Measurements from ENCODE around the gene SETBP1. TPM values are rescaled to one million over a fixed set of nuclear protein-coding genes. Genes with fewer than 3 reads are reported as not detected.

Gene SETBP1
- total and polyA plus RNA-seq, 2 of the 13 experiments (the other 11 are each of a cell fraction or from before 2014, with no cell fraction given): 0.18 to 0.65 TPM

- Histone ChIP-seq H3K36me3 (replicated peaks in 1 of 2; ENCODE audit: control insufficient read depth in 1 of 2, insufficient read depth in 2 of 2, low read length in 2 of 2) (no peaks in the 10 kb centered on the region), H3K27ac (ENCODE audit: extremely low read length, insufficient read depth, low read length) (no peak overlapping the region), H3K9me3 (ENCODE audit: low read length) (no peaks in the 10 kb centered on the region), H3K79me2 (ENCODE audit: insufficient read depth, low read length) (no peaks in the 10 kb centered on the region), H3K27me3 (ENCODE audit: control insufficient read depth in 1 of 2, insufficient read depth in 2 of 2, low read length in 2 of 2) (no peaks in the 10 kb centered on the region), H4K20me1 (ENCODE audit: insufficient read depth, low read length) (no peaks in the 10 kb centered on the region), H3K4me1 (ENCODE audit: insufficient read depth, low read length) (no peaks in the 10 kb centered on the region), H2AFZ (ENCODE audit: low read length) (no peak overlapping the region), H3K9ac (ENCODE audit: insufficient read depth, low read depth, low read length) (no peak overlapping the region), H3K4me2 (ENCODE audit: low read depth, low read length) (no peak overlapping the region), H3K4me3 (replicated peaks in 1 of 3; ENCODE audit: insufficient read depth in 1 of 3, low read depth in 2 of 3, low read length in 3 of 3) (no peak overlapping the region)
- DNase-seq (ENCODE audit: low spot score) (no peak), FAIRE-seq (no peak), ATAC-seq (no peak)
- intact Hi-C loops (cut with micrococcal nuclease; ENCODE audit: unreplicated experiment) (no loop called here), in situ Hi-C loops (cut with HindIII; ENCODE audit: extremely low pct_ligation_motif_present, low pct_unique_long_range_greater_than_20kb) (no loop called here)
- BruUV-seq (replicated peaks): no TSS peak
- WGBS (ENCODE audit: low lambda C conversion rate): 46% methylated on average over 8 of the region's 8 CpGs
- TF ChIP-seq ZNF670 (CRISPR knock-in tag; IDR thresholded peaks at IDR 0.05; ENCODE audit: borderline replicate concordance): no peak
- no peak for TF ChIP-seq MBD4 (IDR thresholded peaks at IDR 0.05; ENCODE audit: borderline replicate concordance, low read length)
- TF ChIP-seq RBM22 (optimal IDR thresholded peaks at IDR 0.05; ENCODE audit: low read length): no peak
- TF ChIP-seq ZNF350 (CRISPR knock-in tag; IDR thresholded peaks at IDR 0.05; ENCODE audit: borderline replicate concordance, low read depth): no peak
- no peak for TF ChIP-seq RELA (CRISPR knock-in tag; IDR thresholded peaks at IDR 0.05)
- no peak for TF ChIP-seq HNRNPLL (IDR thresholded peaks at IDR 0.05; ENCODE audit: low read depth, low read length, poor library complexity, severe bottlenecking)
- no peak for TF ChIP-seq PHF21A (CRISPR knock-in tag; IDR thresholded peaks at IDR 0.05)
- CTCF ChIA-PET (ENCODE audit: low intra/inter-chr PET ratio, low total read pairs): no interaction called here
- POLR2A ChIA-PET: no interaction called here
Measured at GRCh38 chr18:45083226-45083855, 402.7 kb downstream of the SETBP1 start.

GRCh38 chr18:45084206-45084605 lies 403.5 kb downstream of the SETBP1 start:
- no TSS peak for BruUV-seq (replicated peaks)
- TF ChIP-seq TIGD3 (CRISPR knock-in tag; IDR thresholded peaks at IDR 0.05; ENCODE audit: borderline replicate concordance) (no peak), MED13 (CRISPR knock-in tag; IDR thresholded peaks at IDR 0.05) (no peak), JUN (CRISPR knock-in tag; IDR thresholded peaks at IDR 0.05) (no peak), FOXO1 (CRISPR knock-in tag; IDR thresholded peaks at IDR 0.05) (no peak), TAF1 (CRISPR knock-in tag; IDR thresholded peaks at IDR 0.05) (no peak), GFI1 (CRISPR knock-in tag; IDR thresholded peaks at IDR 0.05; ENCODE audit: borderline replicate concordance) (no peak), USF2 (IDR thresholded peaks at IDR 0.05; ENCODE audit: low read depth, low read length) (no peak), USF2 (CRISPR knock-in tag; IDR thresholded peaks at IDR 0.05; ENCODE audit: borderline replicate concordance) (no peak), HMG20B (CRISPR knock-in tag; conservative IDR thresholded peaks at IDR 0.05) (no peak), FOXJ3 (CRISPR knock-in tag; IDR thresholded peaks at IDR 0.05; ENCODE audit: borderline replicate concordance) (no peak), PITX1 (CRISPR knock-in tag; IDR thresholded peaks at IDR 0.05) (no peak)

More at GRCh38 chr18:45084206-45084605, 403.5 kb downstream of the SETBP1 start:
- intact Hi-C loops (cut with micrococcal nuclease; ENCODE audit: unreplicated experiment): no loop called here
- DNase-seq (ENCODE audit: low spot score) (no peak), ATAC-seq (no peak), FAIRE-seq (no peak)
- Histone ChIP-seq H3K79me2 (ENCODE audit: insufficient read depth, low read length) (no peaks in the 10 kb centered on the region), H3K27ac (ENCODE audit: extremely low read length, insufficient read depth, low read length) (no peak overlapping the region), H3K27me3 (ENCODE audit: control insufficient read depth in 1 of 2, insufficient read depth in 2 of 2, low read length in 2 of 2) (no peaks in the 10 kb centered on the region), H3K4me2 (ENCODE audit: low read depth, low read length) (no peak overlapping the region), H2AFZ (ENCODE audit: low read length) (no peak overlapping the region), H3K9ac (ENCODE audit: insufficient read depth, low read depth, low read length) (no peak overlapping the region), H4K20me1 (ENCODE audit: insufficient read depth, low read length) (no peaks in the 10 kb centered on the region), H3K36me3 (replicated peaks in 1 of 2; ENCODE audit: control insufficient read depth in 1 of 2, insufficient read depth in 2 of 2, low read length in 2 of 2) (no peaks in the 10 kb centered on the region), H3K4me1 (ENCODE audit: insufficient read depth, low read length) (no peaks in the 10 kb centered on the region), H3K9me3 (ENCODE audit: low read length) (no peaks in the 10 kb centered on the region), H3K4me3 (replicated peaks in 1 of 3; ENCODE audit: insufficient read depth in 1 of 3, low read depth in 2 of 3, low read length in 3 of 3) (no peak overlapping the region)
- in situ Hi-C loops (cut with HindIII; ENCODE audit: extremely low pct_ligation_motif_present, low pct_unique_long_range_greater_than_20kb): no loop called here
- ChIA-PET CTCF (ENCODE audit: low intra/inter-chr PET ratio, low total read pairs) (no interaction called here), POLR2A (no interaction called here)
- 24% methylated on average over 11 of the region's 13 CpGs for WGBS (ENCODE audit: low lambda C conversion rate)
